NAMALWA (cell line): ENCODE data around the gene PTPRN2.

Experiments used
- DNase-seq: peaks from one replicate; pipeline ENCODE4 v3.0.0-alpha.2; 2015; ENCODE audit warnings: low spot score

PTPRN2 gene

DNA sequence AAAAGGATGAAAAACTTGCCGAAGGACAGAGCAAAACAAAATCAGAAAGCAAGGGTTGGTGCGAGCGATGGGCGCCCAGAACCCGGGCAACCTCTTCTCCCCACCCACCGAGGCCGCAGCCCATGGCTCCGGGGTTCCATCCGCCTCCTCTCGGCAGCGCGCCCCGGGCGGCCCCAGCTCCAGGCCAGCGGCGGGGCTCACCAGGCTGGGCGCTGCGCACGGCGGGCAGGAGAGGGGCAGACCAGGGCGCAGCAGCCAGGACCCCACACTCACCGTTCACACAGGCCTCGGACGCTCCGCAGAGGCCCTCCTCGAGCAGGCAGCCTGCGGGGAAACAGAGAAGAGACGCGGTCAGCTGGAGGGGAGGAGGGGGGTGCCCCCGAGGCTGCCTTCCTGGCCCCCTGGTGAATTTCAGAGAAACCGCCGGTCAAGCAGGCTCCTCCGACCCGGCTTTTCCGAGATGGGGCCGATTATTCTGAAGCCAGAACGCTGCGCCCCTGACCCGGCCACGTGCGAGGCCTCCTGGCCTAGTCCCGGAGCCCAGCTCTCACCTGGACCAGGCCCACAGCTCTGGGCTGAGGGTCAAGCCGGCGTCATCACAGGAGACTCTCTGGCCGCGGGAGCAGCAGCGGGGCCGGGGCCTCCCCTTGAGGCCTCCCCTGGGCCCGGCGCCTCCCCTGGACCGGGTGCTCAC, 98.0 kb downstream of the PTPRN2 start:
- no peak for DNase-seq

DNA sequence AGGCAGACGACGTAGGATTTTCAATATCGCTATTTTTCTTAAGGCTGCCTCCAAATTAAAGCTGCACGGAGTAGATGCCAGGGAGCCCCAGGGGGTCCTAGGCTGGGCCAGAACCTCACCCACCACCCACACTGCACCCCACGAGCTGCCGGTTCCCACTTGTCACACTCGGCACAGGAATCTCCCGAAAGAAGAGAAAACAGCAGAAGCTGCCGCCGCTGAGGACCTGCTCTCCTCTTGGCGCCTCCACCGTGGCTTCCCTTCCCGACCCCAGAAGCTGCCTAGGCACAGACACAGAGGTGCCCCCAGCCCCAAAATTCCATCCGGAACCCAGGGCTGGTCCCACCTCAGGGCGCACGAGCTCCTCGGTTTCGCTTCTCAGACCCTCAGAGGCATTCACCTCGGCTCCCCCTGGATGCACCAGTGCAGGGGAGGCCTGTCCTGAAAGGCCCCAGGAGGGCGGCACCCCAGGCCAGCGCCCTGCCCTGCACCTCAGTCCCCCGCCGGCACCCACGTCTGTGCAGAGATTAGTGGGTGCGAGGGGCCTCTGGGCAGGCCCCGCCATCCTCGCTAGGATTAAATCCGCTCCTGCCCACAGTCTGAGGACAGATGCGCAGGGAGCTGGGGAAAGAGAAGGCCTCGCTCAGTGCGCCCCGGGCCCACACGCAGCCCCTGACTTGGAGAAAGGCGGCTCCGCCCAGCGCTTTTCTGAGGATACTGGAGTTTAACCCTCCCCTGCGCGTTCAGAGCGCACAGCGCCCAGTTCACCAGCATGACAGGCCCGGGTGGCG, 99.2 kb downstream of the PTPRN2 start:
- no peak for DNase-seq

DNA sequence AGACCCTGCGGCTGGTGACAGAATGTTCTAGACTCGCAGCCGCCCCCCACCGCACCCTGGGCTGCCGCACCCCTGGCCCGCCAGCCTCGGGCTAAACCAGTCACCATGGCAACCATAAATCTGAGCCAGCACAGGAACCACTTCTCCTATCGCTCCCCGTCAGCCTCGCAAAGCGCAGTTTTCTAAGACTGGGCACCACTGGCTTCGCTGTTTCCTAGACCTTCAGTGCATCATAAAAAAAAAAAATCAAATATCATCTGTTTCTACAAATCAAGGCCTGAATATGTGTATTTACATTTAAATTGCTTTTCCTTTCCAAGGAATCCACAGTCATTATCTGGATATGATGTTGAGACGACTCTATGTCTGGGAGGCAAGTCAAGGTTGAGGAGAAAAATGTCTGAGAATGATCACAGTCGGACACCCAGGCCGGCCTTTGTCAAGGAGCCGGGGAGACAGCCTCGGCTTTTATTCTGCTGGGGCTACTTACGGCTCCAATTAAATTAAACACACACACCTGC, 99.9 kb downstream of the PTPRN2 start:
- DNase-seq, result no peak

GRCh38 chr7:158486919-158487318, 100.7 kb downstream of the PTPRN2 start:
- DNase-seq, result no peak

DNA sequence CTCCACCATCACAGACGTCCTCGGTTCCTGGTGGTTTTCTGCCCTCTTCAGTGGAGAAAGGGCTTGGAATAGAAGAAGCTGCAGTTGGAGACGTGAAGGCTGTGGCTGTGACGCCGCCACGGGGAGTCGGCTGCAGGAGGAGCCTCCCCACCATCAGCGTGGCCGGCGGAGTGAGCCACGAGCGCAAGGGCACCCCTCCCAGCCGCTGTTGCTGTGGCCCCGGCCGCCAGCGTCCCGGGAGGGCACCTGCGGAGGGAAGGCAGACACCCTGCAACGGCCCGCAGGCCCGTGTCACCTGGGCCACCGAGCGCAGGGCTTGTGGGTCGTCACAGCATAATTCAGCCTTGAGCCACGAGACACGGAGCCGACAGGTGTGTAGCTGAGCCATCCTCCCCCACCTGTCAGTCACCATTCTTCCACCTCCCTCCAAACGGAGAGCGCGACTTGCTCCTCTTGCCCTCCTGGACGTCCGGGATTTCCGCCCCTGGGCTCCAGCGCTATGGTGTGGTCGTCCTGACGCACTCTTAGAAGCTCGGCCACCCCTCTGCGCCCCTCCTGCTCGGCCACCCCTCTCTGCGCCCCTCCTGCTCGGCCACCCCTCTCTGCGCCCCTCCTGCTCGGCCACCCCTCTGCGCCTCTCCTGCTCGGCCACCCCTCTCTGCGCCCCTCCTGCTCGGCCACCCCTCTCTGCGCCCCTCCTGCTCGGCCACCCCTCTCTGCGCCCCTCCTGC, 102.7 kb downstream of the PTPRN2 start:
- no peak for DNase-seq

- no peak for DNase-seq
Observed at GRCh38 chr7:158482480-158482879, 105.1 kb downstream of the PTPRN2 start.

GRCh38 chr7:158479664-158480025, 108.0 kb downstream of the PTPRN2 start:
- DNase-seq, result no peak

- DNase-seq, result no peak
Observed at GRCh38 chr7:158479021-158479663, 108.5 kb downstream of the PTPRN2 start.

GRCh38 chr7:158477866-158478265, 109.8 kb downstream of the PTPRN2 start:
- DNase-seq, result no peak

- DNase-seq, result no peak
Observed at GRCh38 chr7:158476331-158476932, 111.2 kb downstream of the PTPRN2 start.

GRCh38 chr7:158475679-158476052, 112.0 kb downstream of the PTPRN2 start:
- DNase-seq, result no peak

GRCh38 chr7:158475036-158475678, 112.5 kb downstream of the PTPRN2 start:
- no peak for DNase-seq

GRCh38 chr7:158474488-158474887, 113.1 kb downstream of the PTPRN2 start:
- no peak for DNase-seq

DNA sequence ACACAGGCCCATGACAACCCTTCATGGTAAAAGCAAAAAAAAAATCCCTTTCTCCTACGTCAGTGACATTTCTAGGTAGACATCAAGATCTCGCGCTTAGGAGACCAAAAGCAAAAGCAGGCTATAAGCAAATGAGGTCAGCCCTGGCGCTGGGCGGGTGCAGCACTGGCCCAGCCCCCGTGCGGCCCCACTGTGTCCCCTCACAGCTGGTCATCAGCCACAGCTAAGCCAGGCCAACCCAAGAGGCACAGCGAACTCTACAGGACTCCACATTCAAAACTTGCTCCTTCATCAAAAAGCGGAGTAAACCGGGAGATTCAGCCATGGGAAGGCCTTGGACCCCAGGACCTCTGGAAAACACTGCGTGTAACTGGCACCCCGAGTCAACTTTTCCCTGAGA, 113.7 kb downstream of the PTPRN2 start:
- DNase-seq, result no peak

GRCh38 chr7:158473221-158473620, 114.4 kb downstream of the PTPRN2 start:
- no peak for DNase-seq

DNA sequence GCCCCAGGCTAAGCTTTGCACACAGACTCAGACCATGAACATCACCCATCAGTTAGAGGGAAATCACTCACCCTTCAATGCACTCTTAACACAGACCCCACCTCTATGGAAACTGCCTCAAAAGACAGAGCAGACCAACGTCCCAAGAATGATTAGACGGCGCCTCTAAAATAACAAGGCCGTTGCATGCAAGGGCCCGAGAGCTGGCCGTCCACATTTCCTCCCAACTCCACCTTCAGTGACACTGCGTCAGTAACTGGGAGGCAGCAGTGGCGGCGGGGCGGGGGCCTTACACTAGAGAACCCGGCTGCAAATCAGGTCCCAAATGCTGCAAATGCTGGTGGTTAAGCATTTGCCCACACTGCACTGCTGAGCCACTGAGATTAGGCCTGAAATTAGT, 115.0 kb downstream of the PTPRN2 start:
- DNase-seq, result no peak

- DNase-seq, result no peak
Observed at GRCh38 chr7:158471716-158472115, 115.9 kb downstream of the PTPRN2 start.

- no peak for DNase-seq
Observed at GRCh38 chr7:158470336-158470735, 117.3 kb downstream of the PTPRN2 start.

DNA sequence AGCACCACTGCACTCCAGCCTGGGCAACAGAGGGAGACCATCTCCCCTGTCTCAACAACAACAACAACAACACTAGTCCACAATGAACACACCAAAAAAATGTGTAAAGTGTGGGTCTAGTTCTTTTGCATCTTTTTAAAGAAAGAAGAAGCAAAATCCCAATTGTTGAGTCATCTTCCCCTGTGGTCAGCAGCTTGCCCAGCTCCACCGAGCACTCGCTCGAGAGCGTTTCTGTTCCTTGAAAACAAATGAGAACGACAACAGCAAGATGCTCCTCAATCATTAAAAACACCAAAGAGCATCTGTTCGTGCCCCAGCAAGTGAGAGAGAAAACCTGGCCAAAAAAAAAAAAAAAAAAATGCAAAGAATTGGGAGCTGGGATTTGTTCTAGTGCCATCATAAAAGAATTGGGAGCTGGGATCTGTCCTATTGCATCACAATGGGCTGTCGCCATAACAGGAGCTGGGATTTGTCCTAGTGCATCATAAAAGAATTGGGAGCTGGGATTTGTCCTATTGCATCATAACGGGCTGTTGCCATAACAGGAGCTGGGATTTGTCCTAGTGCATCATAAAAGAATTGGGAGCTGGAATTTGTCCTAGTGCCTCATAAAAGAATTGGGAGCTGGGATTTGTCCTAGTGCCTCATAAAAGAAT, 118.1 kb downstream of the PTPRN2 start:
- DNase-seq, result no peak

- DNase-seq, result no peak
Observed at GRCh38 chr7:158468700-158469296, 118.8 kb downstream of the PTPRN2 start.
